Hepatocyte (in vitro differentiated cells): ENCODE results near the gene FAM174C. TPM values are rescaled to one million over a fixed set of nuclear protein-coding genes. Genes with fewer than 3 reads are reported as not detected.

Experiments used
- DNase-seq: peaks from one replicate; pipeline ENCODE4 v3.0.0-alpha.2; 2016; ENCODE audit warnings: low spot score
- H2AFZ ChIP-seq: fragments of 200-600 bp; sonication (generic); 2 replicates; pipeline ENCODE4 v1.6.0; 2016; ENCODE audit warnings: antibody characterized with exemption, mild to moderate bottlenecking
- H3K27ac ChIP-seq: fragments of 200-600 bp; sonication (generic); 2 replicates; pipeline ENCODE4 v1.5.1; 2016; ENCODE audit warnings: mild to moderate bottlenecking
- H3K27me3 ChIP-seq: fragments of 200-600 bp; sonication (generic); 2 replicates; pipeline ENCODE4 v1.6.1; 2016
- H3K36me3 ChIP-seq: fragments of 200-600 bp; sonication (generic); replicated peaks from 2 replicates; pipeline ENCODE4 v1.5.1; 2016; ENCODE audit warnings: low read depth; ENCODE audit not compliant: insufficient read depth
- H3K4me1 ChIP-seq: fragments of 200-600 bp; sonication (generic); 2 replicates; pipeline ENCODE4 v1.5.1; 2016; ENCODE audit warnings: mild to moderate bottlenecking, moderate library complexity; ENCODE audit not compliant: insufficient read depth
- H3K4me2 ChIP-seq: fragments of 200-600 bp; sonication (generic); 2 replicates; pipeline ENCODE4 v1.6.0; 2016
- H3K4me3 ChIP-seq: fragments of 200-600 bp; sonication (generic); 2 replicates; pipeline ENCODE4 v1.5.1; 2016; ENCODE audit warnings: mild to moderate bottlenecking
- H3K79me2 ChIP-seq: fragments of 200-600 bp; sonication (generic); 2 replicates; pipeline ENCODE4 v1.6.0; 2017; ENCODE audit warnings: mild to moderate bottlenecking
- H3K9me2 ChIP-seq: fragments of 200-600 bp; sonication (generic); replicated peaks from 2 replicates; pipeline ENCODE4 v1.6.0; 2017; ENCODE audit warnings: mild to moderate bottlenecking; ENCODE audit not compliant: insufficient read depth
- H3K9me3 ChIP-seq: fragments of 200-600 bp; sonication (generic); 2 replicates; pipeline ENCODE4 v1.5.1; 2016; ENCODE audit warnings: low read depth, mild to moderate bottlenecking
- H4K20me1 ChIP-seq: fragments of 200-600 bp; sonication (generic); 2 replicates; pipeline ENCODE4 v1.6.0; 2016; ENCODE audit warnings: mild to moderate bottlenecking; ENCODE audit not compliant: insufficient read depth, poor library complexity, severe bottlenecking
- EZH2 ChIP-seq: fragments of 200-600 bp; sonication (generic); IDR thresholded peaks from 2 replicates; pipeline ENCODE4 v1.6.1; 2016; ENCODE audit warnings: antibody characterized with exemption, mild to moderate bottlenecking, borderline replicate concordance
- EZH2phosphoT487 ChIP-seq: fragments of 200-600 bp; sonication (generic); IDR thresholded peaks from one replicate; pipeline ENCODE4 v1.6.1; 2018; ENCODE audit warnings: antibody characterized with exemption, mild to moderate bottlenecking, low read depth, moderate library complexity; ENCODE audit not compliant: unreplicated experiment, severe bottlenecking
- WGBS: methylation state at CpG from one replicate; pipeline ENCODE4 v1.1.6; 2016; ENCODE audit warnings: low lambda C conversion rate; ENCODE audit errors: missing lambda C conversion rate; 5-methylcytosine and 5-hydroxymethylcytosine counted together
- polyA plus RNA-seq: library from polyadenylated mRNA; unstranded; fragments of >200 nt; fragmentation: Nextera tagmentation; extraction: Ambion mirVana; gene quantifications from 2 replicates; pipeline ENCODE4 v1.2.1, GENCODE V29; 2016
- total RNA-seq: library from RNA; depleted of rRNA; stranded (reverse); fragments of >200 nt; gene quantifications from 2 replicates; pipeline ENCODE4 v1.2.3, GENCODE V29; 2014
- TF ChIP-seq, protein P1 (sequence below): fragments of 200-600 bp; sonication (generic); IDR thresholded peaks from 2 replicates; pipeline ENCODE4 v1.5.1; 2016; ENCODE audit warnings: antibody characterized with exemption, mild to moderate bottlenecking; ENCODE audit not compliant: poor library complexity

Gene FAM174C
- total and polyA plus RNA-seq, 2 experiments from 2014 or later, result 25.5 to 79.9 TPM

DNA sequence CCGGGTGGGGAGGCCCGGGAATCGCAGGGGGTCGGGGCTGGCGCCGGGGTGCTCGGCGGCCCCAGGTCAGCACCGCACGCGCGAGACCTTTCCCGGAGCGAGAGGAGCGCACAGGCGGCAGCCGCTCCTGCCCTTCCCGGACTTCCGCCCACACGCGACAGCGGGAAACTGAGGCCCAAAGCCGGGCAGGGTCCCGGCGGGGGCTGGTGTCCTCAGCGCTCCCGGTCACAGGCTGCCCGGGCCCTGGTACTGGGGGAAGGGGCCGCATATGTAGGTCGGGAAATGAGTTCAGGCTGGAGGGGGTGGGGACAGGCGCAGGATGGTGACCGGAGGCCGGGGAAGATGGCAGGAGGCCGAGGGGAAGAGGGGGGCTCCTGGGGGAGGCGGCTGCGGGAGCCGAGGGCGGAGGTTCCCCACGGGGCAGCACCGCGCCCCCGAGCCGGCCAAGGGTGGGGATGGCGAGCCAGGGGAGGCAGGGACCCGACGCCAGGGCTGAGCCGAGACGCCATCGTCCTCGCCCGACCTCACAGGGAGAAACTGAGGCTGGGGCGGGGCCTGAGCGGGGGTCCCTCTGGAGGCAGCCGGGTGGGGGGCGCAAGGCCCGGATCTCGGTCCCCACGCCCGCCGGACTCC lies 38.2 kb upstream of the FAM174C start:
- H4K20me1 ChIP-seq, result no peaks in the 10 kb centered on the region
- H3K4me3 ChIP-seq, result peak overlapping the region; percentile 97
- peak overlapping the region; percentile 26 for H2AFZ ChIP-seq
- H3K9me3 ChIP-seq, result no peaks in the 10 kb centered on the region
- peaks cover 27% of the 10 kb centered on the region for H3K4me1 ChIP-seq
- peak; percentile 59 for DNase-seq
- no peaks in the 10 kb centered on the region for H3K36me3 ChIP-seq
- peak overlapping the region; percentile 100 for H3K4me2 ChIP-seq
- H3K79me2 ChIP-seq, result peaks cover 8% of the 10 kb centered on the region
- TF ChIP-seq EZH2 (no peak), EZH2phosphoT487 (no peak)
- TF ChIP-seq, protein P1, sequence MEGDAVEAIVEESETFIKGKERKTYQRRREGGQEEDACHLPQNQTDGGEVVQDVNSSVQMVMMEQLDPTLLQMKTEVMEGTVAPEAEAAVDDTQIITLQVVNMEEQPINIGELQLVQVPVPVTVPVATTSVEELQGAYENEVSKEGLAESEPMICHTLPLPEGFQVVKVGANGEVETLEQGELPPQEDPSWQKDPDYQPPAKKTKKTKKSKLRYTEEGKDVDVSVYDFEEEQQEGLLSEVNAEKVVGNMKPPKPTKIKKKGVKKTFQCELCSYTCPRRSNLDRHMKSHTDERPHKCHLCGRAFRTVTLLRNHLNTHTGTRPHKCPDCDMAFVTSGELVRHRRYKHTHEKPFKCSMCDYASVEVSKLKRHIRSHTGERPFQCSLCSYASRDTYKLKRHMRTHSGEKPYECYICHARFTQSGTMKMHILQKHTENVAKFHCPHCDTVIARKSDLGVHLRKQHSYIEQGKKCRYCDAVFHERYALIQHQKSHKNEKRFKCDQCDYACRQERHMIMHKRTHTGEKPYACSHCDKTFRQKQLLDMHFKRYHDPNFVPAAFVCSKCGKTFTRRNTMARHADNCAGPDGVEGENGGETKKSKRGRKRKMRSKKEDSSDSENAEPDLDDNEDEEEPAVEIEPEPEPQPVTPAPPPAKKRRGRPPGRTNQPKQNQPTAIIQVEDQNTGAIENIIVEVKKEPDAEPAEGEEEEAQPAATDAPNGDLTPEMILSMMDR, result no peak
- no peaks in the 10 kb centered on the region for H3K9me2 ChIP-seq
- H3K27ac ChIP-seq, result no peak overlapping the region
- 2% methylated on average over 33 of the region's 60 CpGs for WGBS
- H3K27me3 ChIP-seq, result no peaks in the 10 kb centered on the region

DNA sequence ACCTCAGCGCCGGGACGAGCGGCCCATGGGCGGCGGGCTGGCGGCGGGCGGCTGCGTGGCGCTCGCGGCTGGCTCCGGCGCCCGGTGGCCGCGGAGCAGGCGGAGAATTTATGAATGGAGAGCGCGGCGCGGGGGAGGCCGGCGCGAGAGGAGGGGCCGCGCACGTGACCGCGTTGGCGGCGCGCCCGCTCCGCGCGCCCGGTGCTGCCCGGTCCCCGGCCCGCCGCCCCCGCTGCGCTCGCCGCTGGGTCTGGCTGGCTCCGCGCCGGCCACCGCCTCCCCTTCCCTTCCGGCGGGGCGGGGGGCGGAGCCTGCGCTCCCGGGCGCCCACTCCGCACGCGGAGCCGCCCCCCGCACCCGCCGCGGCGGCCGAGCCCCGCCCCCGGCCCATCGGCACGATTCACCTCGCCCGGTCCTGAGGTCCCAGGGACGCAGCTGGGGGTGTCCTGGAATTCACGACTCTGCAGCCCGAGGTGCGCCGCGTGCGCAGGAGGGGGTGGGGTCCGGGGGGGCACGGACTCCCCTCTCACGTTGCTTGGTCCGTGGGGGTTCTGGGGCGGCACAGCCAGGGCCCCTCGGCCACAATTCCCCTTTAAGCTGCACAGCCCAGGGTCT lies 37.5 kb upstream of the FAM174C start, which contains the start of gene CBARP:
CBARP (minus strand) TSS at position 252 of the 615 bp plus-strand sequence. CDS start 1,905 bp downstream, outside the sequence.
- Histone ChIP-seq H3K79me2 (peaks cover 14% of the 10 kb centered on the region), H3K27me3 (no peaks in the 10 kb centered on the region), H3K4me2 (peak within 1 kb of the TSS; percentile 100), H2AFZ (peak within 1 kb of the TSS; percentile 26), H3K9me3 (no peaks in the 10 kb centered on the region), H3K9me2 (no peaks in the 10 kb centered on the region), H3K4me1 (peaks cover 25% of the 10 kb centered on the region), H3K36me3 (no peaks in the 10 kb centered on the region), H4K20me1 (no peaks in the 10 kb centered on the region), H3K27ac (peak within 1 kb of the TSS; percentile 46), H3K4me3 (peak within 1 kb of the TSS; percentile 97)
- TF ChIP-seq EZH2phosphoT487 (no peak), EZH2 (no peak)
- TF ChIP-seq, protein P1, result no peak
- peak; percentile 84 for DNase-seq
- 3% methylated on average over 11 of the region's 87 CpGs for WGBS

DNA sequence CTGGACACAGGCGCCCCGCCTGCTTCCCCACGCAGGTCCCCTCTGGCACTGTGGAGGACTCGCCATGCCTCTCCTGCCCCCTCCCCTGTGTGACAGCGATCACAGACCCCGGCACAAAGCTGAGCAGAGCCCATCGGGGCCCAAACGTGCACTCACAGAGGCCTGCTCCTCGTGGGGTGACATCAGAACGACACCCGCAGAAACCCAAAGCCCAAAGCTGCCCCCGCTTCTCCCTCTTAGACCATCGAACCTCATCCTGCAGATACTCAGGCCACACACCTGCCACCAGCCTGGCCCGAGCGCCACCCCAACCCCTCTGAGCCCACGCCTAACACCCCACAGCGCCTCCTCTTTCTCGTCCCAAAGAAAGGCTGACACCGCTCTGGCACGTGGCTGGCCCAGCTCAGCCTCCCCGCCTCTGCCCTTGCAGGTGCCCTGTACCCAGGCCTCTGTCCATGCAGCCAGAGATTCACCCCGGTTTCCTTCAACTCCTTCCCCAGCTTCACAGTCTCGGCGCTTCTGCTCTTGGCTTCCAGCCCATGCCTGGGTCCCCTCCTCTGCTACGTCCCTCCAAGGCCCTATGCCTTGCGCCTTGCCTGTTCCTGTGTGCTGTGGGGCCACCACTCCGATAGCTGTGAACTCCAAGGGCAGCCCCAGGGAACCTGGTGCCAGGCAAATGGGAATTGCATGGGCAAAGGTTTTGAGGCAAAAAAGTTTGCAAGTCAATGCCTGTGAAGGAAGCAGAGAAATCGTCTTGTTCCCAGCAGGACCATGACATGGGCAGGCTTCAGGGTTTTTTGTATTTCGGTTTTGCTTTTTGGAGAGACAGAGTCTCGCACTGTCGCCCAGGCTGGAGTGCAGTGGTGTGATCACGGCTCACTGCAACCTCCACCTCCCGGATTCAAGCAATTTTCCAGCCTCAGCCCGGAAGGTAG lies 36.7 kb upstream of the FAM174C start:
- no peaks in the 10 kb centered on the region for H4K20me1 ChIP-seq
- H2AFZ ChIP-seq, result no peak overlapping the region
- no peak for DNase-seq
- no peaks in the 10 kb centered on the region for H3K9me3 ChIP-seq
- peaks cover 21% of the 10 kb centered on the region for H3K79me2 ChIP-seq
- peak overlapping the region; percentile 46 for H3K27ac ChIP-seq
- no peaks in the 10 kb centered on the region for H3K27me3 ChIP-seq
- H3K4me2 ChIP-seq, result peak overlapping the region; percentile 88
- peaks cover 22% of the 10 kb centered on the region for H3K4me1 ChIP-seq
- no peak overlapping the region for H3K4me3 ChIP-seq
- no peaks in the 10 kb centered on the region for H3K36me3 ChIP-seq
- TF ChIP-seq, protein P1, result no peak
- TF ChIP-seq EZH2, result no peak
- no peak for TF ChIP-seq EZH2phosphoT487
- 83% methylated on average over 33 of the region's 34 CpGs for WGBS
- H3K9me2 ChIP-seq, result no peaks in the 10 kb centered on the region
